ENCODE data around the gene ANKRD12. TPM values are rescaled to one million over a fixed set of nuclear protein-coding genes. Genes with fewer than 3 reads are reported as not detected.

Gene ANKRD12
- total RNA-seq, 4 donors from 2014 or later = 49.8 to 68.4 (median 54.1) TPM

- TF ChIP-seq, protein P1, sequence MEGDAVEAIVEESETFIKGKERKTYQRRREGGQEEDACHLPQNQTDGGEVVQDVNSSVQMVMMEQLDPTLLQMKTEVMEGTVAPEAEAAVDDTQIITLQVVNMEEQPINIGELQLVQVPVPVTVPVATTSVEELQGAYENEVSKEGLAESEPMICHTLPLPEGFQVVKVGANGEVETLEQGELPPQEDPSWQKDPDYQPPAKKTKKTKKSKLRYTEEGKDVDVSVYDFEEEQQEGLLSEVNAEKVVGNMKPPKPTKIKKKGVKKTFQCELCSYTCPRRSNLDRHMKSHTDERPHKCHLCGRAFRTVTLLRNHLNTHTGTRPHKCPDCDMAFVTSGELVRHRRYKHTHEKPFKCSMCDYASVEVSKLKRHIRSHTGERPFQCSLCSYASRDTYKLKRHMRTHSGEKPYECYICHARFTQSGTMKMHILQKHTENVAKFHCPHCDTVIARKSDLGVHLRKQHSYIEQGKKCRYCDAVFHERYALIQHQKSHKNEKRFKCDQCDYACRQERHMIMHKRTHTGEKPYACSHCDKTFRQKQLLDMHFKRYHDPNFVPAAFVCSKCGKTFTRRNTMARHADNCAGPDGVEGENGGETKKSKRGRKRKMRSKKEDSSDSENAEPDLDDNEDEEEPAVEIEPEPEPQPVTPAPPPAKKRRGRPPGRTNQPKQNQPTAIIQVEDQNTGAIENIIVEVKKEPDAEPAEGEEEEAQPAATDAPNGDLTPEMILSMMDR (IDR thresholded peaks at IDR 0.05) = no peak
- TF ChIP-seq POLR2A (IDR thresholded peaks at IDR 0.05) = no peak
- DNase-seq (ENCODE audit: low spot score in 2 of 2) = no peak
- intact Hi-C loops (cut with DNase I; ENCODE audit: low total_unique reads) = no loop called here
- WGBS, 2 donors = 77 to 79% methylated on average over 1 of the region's 1 CpG
- no peak overlapping the region for H3K4me3 ChIP-seq (ENCODE audit: low read depth, poor library complexity, severe bottlenecking)
These were observed 42.0 kb downstream of the ANKRD12 start for GRCh38 chr18:9178557-9178956.

DNA sequence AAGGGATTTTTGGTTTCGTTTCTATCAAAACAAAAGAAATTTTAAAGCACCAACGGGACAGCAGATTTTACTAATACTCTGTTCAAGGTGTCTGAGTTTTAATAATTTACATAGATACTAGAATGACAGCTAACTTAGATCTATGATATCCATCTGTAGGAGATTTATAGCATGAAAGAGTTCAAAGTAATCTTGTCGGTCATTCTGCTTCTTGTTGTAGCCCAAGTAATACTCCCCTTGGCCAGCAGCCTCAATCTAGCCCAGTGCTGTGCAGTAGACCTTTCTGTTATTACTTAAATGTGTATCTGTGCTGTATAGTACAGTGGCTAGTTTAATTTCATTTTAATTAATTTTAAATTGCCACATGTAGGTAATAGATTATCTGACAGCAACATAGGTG, 44.7 kb downstream of the ANKRD12 start:
- 49 to 51% methylated on average over 3 of the region's 3 CpGs for WGBS, 2 donors
- no peak for TF ChIP-seq POLR2A (IDR thresholded peaks at IDR 0.05)
- TF ChIP-seq, protein P1 (IDR thresholded peaks at IDR 0.05) = no peak
- intact Hi-C loops (cut with DNase I; ENCODE audit: low total_unique reads) = no loop called here
- no peak for DNase-seq (ENCODE audit: low spot score in 2 of 2)
- no peak overlapping the region for H3K4me3 ChIP-seq (ENCODE audit: low read depth, poor library complexity, severe bottlenecking)

DNA sequence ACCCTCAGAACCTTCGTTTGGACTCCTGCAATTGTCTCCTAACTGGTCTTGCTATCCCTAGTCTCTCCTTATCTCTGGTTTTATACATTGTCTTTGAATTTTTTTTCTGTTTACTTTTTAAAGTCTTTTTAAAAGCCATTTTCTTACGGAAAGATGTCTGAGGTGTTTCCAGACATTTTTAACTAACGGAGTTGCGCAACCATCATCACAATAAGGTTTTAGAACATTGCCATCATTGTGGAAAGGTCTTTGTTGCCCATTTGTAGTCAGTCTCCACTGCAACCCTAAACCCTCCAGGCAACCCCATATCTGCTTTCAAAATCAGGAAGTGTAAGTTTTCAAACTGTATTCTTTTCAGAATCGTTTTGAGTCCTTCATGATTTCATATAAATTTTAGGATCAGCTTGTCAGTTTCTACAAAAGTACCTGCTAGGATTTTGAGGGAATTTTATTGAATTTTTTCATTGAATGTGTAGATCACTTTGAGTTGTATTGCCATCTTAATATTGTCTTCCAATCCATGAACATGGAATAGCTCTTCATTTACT, 46.3 kb downstream of the ANKRD12 start:
- no peak for DNase-seq (ENCODE audit: low spot score in 2 of 2)
- 67 to 75% methylated on average over 5 of the region's 5 CpGs for WGBS, 2 donors
- intact Hi-C loops (cut with DNase I; ENCODE audit: low total_unique reads) = no loop called here
- TF ChIP-seq, protein P1 (IDR thresholded peaks at IDR 0.05) = no peak
- no peak for TF ChIP-seq POLR2A (IDR thresholded peaks at IDR 0.05)
- H3K4me3 ChIP-seq (ENCODE audit: low read depth, poor library complexity, severe bottlenecking) = no peak overlapping the region

DNA sequence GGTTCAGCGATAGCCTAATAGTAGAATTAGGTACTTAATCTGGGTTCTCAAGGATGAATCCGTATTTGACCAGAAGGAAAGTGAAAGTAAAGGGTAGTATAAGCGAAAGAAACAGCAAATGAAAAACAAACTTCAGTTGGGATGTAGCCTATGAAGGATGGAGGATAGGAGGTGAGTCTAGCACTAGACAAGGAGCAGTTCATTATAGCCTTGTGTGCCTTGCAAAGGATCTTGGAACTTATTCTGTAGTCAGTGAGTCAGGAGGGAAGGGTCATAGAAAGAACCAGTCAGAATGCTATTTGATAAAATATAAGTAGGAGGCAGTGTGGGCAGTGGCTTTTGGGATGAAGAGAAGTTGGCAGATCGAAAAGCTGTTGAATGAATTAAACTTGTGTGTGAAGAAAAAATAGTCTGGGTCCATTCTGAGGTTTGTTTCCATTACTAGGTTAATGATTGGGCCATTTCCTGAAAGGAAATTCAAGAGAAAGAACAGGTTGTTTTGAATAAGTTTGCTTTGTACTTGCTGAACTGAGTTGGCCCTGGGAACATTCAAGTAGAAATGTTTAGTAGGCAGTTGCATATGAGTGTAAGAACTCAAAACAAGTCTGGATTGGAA, 48.5 kb downstream of the ANKRD12 start:
- TF ChIP-seq, protein P1 (IDR thresholded peaks at IDR 0.05) = no peak
- no peak for TF ChIP-seq POLR2A (IDR thresholded peaks at IDR 0.05)
- no peak for DNase-seq (ENCODE audit: low spot score in 2 of 2)
- intact Hi-C loops (cut with DNase I; ENCODE audit: low total_unique reads) = no loop called here
- H3K4me3 ChIP-seq (ENCODE audit: low read depth, poor library complexity, severe bottlenecking) = no peak overlapping the region
- 74 to 84% methylated on average over 4 of the region's 4 CpGs for WGBS, 2 donors

DNA sequence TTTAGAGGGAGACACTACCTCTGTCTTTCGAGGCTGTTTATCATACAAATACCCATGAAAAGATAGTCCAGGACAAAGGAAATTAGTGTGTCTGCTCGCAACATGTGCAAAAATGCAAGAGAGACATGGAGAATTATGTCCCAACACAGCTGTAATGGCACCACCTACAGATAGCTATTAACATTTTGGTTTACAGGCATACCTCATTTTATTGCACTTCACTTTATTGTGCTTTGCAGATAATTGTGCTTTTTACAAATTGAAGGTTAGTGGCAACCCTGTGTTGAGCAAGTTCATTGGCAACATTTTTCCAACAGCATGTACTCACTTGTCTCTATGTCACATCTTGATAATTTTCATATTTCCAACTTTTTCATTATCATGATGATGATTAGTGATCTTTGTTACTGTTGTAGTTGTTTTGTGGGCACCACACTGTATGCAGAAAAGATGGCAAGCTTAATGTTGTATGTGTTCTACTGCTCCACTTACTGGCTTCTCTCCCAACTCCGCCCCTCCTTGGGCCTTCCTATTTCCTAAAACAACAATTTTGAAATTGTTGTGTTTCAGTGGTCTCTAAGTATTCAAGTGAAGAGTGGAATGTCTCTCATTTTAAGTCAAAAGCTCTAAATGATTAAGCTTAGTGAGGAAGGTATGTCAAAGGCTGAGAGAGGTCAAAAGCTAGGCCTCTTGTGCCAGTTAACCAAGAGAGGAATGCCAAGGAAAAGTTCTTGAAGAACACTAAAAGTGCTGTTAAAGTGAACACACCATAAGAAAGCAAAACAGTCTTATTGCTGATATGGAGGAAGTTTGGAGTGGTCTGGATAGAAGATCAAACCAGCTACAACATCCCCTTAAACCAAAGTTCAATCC, 52.0 kb downstream of the ANKRD12 start:
- 89 to 93% methylated on average over 3 of the region's 3 CpGs for WGBS, 2 donors
- intact Hi-C loops (cut with DNase I; ENCODE audit: low total_unique reads) = no loop called here
- TF ChIP-seq, protein P1 (IDR thresholded peaks at IDR 0.05) = no peak
- no peak for TF ChIP-seq POLR2A (IDR thresholded peaks at IDR 0.05)
- H3K4me3 ChIP-seq (ENCODE audit: low read depth, poor library complexity, severe bottlenecking) = no peak overlapping the region
- DNase-seq (ENCODE audit: low spot score in 2 of 2) = no peak
